Mesenchymal stem cell (in vitro differentiated cells and primary cell): Measurements from ENCODE around the gene ZMIZ2.
A peak's percentile ranks its signal among the peaks of the same experiment; 100 is the strongest.

ENCODE experiments used
- DNase-seq: peaks from one replicate; pipeline ENCODE4 v3.0.0-alpha.2; 2013
- H2AFZ ChIP-seq: one replicate; pipeline ENCODE4 v1.6.1; 2013; ENCODE audit warnings: low read depth, mild to moderate bottlenecking, control low read depth, inconsistent platforms, low read length, moderate library complexity
- H2AK5ac ChIP-seq: 2 replicates; pipeline ENCODE4 v1.6.1; 2013; ENCODE audit warnings: low read length, moderate library complexity, mild to moderate bottlenecking, inconsistent platforms; ENCODE audit not compliant: severe bottlenecking
- H2BK120ac ChIP-seq: one replicate; pipeline ENCODE4 v1.6.1; 2013; ENCODE audit warnings: low read depth, mild to moderate bottlenecking, inconsistent platforms, low read length, moderate library complexity
- H2BK12ac ChIP-seq, 2 experiments: one replicate each; pipeline ENCODE4 v1.6.1; 2013; ENCODE audit warnings: inconsistent platforms in 2 of 2, low read length in 2 of 2, mild to moderate bottlenecking in 2 of 2, moderate library complexity in 2 of 2, control low read depth in 1 of 2
- H2BK15ac ChIP-seq: one replicate; pipeline ENCODE4 v1.6.1; 2013; ENCODE audit warnings: mild to moderate bottlenecking, low read depth, inconsistent platforms; ENCODE audit not compliant: poor library complexity, severe bottlenecking
- H2BK5ac ChIP-seq: 2 replicates; pipeline ENCODE4 v1.6.1; 2013; ENCODE audit warnings: low read depth, mild to moderate bottlenecking, low read length, control low read depth, inconsistent platforms; ENCODE audit not compliant: poor library complexity, severe bottlenecking
- H3K14ac ChIP-seq, 2 experiments: one replicate each; pipeline ENCODE4 v1.6.1; 2013; ENCODE audit warnings: inconsistent platforms in 2 of 2, low read length in 2 of 2, control low read depth in 1 of 2, mild to moderate bottlenecking in 1 of 2, moderate library complexity in 1 of 2
- H3K18ac ChIP-seq, 2 experiments: one replicate each; pipeline ENCODE4 v1.6.1; 2013; ENCODE audit warnings: inconsistent platforms in 2 of 2, low read length in 2 of 2, control low read depth in 1 of 2, low read depth in 1 of 2, mild to moderate bottlenecking in 1 of 2
- H3K23ac ChIP-seq, 2 experiments: one replicate each; pipeline ENCODE4 v1.6.1; 2013; ENCODE audit warnings: inconsistent platforms in 2 of 2, low read length in 2 of 2, mild to moderate bottlenecking in 2 of 2, moderate library complexity in 2 of 2, control low read depth in 1 of 2
- H3K27ac ChIP-seq: 2 replicates; pipeline ENCODE4 v1.5.1; 2013; ENCODE audit warnings: mild to moderate bottlenecking, moderate library complexity, low read length, control low read depth, inconsistent platforms; ENCODE audit not compliant: poor library complexity, severe bottlenecking
- H3K27me3 ChIP-seq, 2 experiments: 2 replicates each; pipeline versions ENCODE4 v1.6.1 to v1.7.0; 2013; ENCODE audit warnings: low read length in 2 of 2, mild to moderate bottlenecking in 2 of 2, moderate library complexity in 2 of 2, control low read depth in 1 of 2, inconsistent platforms in 1 of 2; ENCODE audit not compliant: control insufficient read depth in 1 of 2, insufficient read depth in 1 of 2
- H3K36me3 ChIP-seq, 2 experiments: 2 replicates each; pipeline versions ENCODE4 v1.6.1 to v1.7.0; 2013; ENCODE audit warnings: low read length in 2 of 2, control low read depth in 1 of 2, inconsistent platforms in 1 of 2, low read depth in 1 of 2, mild to moderate bottlenecking in 1 of 2; ENCODE audit not compliant: insufficient read depth in 2 of 2, control insufficient read depth in 1 of 2
- H3K4ac ChIP-seq, 2 experiments: one replicate each; pipeline ENCODE4 v1.6.1; 2013; ENCODE audit warnings: inconsistent platforms in 2 of 2, low read length in 2 of 2, mild to moderate bottlenecking in 2 of 2, moderate library complexity in 2 of 2, control low read depth in 1 of 2, low read depth in 1 of 2
- H3K4me1 ChIP-seq: 2 replicates; pipeline ENCODE4 v1.6.1; 2013; ENCODE audit warnings: low read depth, low read length, control low read depth; ENCODE audit not compliant: control insufficient read depth, insufficient read depth
- H3K4me2 ChIP-seq: 2 replicates; pipeline ENCODE4 v1.6.1; 2013; ENCODE audit warnings: low read length, mild to moderate bottlenecking, inconsistent platforms; ENCODE audit not compliant: poor library complexity, severe bottlenecking
- H3K4me3 ChIP-seq, 2 experiments: 2 replicates each; pipeline versions ENCODE4 v1.5.1 to v1.7.0; 2013; ENCODE audit warnings: low read length in 2 of 2, mild to moderate bottlenecking in 2 of 2, control low read depth in 1 of 2, low read depth in 1 of 2; ENCODE audit not compliant: insufficient read depth in 1 of 2
- H3K79me1 ChIP-seq: replicated peaks from 2 replicates; pipeline ENCODE4 v1.6.1; 2013; ENCODE audit warnings: mild to moderate bottlenecking, control low read depth, low read length, inconsistent platforms; ENCODE audit not compliant: poor library complexity, severe bottlenecking
- H3K9ac ChIP-seq: 2 replicates; pipeline ENCODE4 v1.7.0; 2013; ENCODE audit warnings: mild to moderate bottlenecking, low read length, moderate library complexity
- H3K9me3 ChIP-seq: 2 replicates; pipeline ENCODE4 v1.7.0; 2013; ENCODE audit warnings: mild to moderate bottlenecking, low read length; ENCODE audit not compliant: control insufficient read depth
- H4K8ac ChIP-seq: one replicate; pipeline ENCODE4 v1.6.1; 2013; ENCODE audit warnings: inconsistent platforms, mild to moderate bottlenecking, low read length, moderate library complexity
- H4K91ac ChIP-seq: one replicate; pipeline ENCODE4 v1.6.1; 2013; ENCODE audit warnings: mild to moderate bottlenecking, low read length, inconsistent platforms
- WGBS: methylation state at CpG from one replicate; pipeline ENCODE4 v1.1.7; 2013; ENCODE audit warnings: mixed read lengths; 5-methylcytosine and 5-hydroxymethylcytosine counted together

ZMIZ2 gene

DNA sequence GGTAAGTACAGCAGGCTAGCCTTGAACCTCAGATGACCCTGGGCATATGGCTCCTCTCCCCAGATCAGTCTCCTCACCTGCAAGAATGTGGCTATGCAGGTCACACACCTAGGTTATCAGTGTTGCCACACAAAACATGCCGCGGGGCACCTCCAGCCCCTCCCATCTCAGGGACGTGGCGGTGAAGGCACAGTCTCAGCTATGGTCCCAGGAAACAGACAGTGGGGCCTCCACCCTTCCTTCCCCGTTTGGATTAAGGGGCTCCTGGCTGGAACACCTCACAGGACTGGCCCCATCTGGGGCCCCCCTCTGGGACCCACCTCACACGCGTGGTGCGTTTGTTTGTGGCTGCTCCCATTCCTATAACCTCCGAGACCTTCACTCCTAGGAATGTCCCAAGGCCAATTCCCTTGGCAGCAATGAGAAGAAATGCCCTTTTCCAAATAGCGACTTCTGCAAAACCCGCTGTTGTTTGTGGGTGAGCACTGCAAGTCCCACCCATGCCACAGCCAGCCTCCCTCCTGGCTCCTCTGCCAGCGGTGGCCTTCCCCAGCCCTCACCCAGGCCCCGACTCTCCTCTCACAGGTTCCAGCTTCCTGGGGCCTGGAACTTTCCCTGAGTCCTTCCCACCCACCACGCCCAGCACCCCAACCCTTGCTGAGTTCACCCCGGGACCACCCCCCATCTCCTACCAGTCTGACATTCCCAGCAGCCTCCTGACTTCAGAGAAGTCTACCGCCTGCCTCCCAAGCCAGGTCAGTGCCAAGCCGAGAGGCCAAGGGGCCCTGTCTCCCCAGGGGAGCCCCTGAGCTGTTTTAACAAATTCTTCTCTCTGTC, 17.1 kb downstream of the ZMIZ2 start:
- Histone ChIP-seq H2AK5ac (no peak overlapping the region), H3K9me3 (no peaks in the 10 kb centered on the region), H3K4me2 (no peak overlapping the region), H3K18ac (no peak overlapping the region), H2BK12ac (no peak overlapping the region), H3K14ac (no peak overlapping the region), H3K79me1 (peaks cover 6% of the 10 kb centered on the region), H3K4ac (no peak overlapping the region), H2BK15ac (no peak overlapping the region), H3K36me3 (peaks cover 69 to 82% of the 10 kb centered on the region in 2 experiments), H4K91ac (no peak overlapping the region), H3K9ac (no peak overlapping the region), H3K4me3 (no peak overlapping the region), H3K27ac (no peak overlapping the region), H2BK5ac (no peak overlapping the region), H2AFZ (no peak overlapping the region), H3K4me1 (peaks cover 27% of the 10 kb centered on the region), H4K8ac (no peak overlapping the region), H2BK120ac (no peak overlapping the region), H3K23ac (no peak overlapping the region), H3K27me3 (no peaks in the 10 kb centered on the region)
- no peak for DNase-seq
- WGBS, result 97% methylated on average over 17 of the region's 17 CpGs

DNA sequence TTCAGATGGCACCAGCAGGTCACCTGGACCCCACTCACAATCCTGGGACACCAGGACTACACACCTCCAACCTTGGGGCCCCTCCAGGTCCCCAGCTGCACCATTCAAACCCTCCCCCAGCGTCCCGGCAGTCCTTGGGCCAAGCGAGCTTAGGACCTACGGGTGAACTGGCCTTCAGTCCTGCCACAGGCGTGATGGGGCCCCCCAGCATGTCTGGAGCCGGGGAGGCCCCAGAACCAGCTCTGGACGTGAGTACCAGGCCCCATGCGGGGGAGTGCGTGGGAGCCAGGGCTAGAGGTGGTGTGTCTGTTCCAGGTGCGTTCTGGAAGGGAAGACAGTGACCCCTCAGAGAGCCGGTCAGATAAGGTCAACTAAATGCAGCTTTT, 17.8 kb downstream of the ZMIZ2 start:
- DNase-seq, result no peak
- Histone ChIP-seq H3K79me1 (peaks cover 6% of the 10 kb centered on the region), H3K14ac (no peak overlapping the region), H3K4me3 (no peak overlapping the region), H3K4me2 (no peak overlapping the region), H3K27ac (no peak overlapping the region), H3K9ac (no peak overlapping the region), H4K8ac (no peak overlapping the region), H2BK5ac (no peak overlapping the region), H2BK15ac (no peak overlapping the region), H4K91ac (no peak overlapping the region), H2BK12ac (no peak overlapping the region), H3K27me3 (peaks cover 0 to 5% of the 10 kb centered on the region in 2 experiments), H2AK5ac (no peak overlapping the region), H2BK120ac (no peak overlapping the region), H3K18ac (no peak overlapping the region), H3K23ac (no peak overlapping the region), H2AFZ (no peak overlapping the region), H3K4me1 (peaks cover 27% of the 10 kb centered on the region), H3K9me3 (no peaks in the 10 kb centered on the region), H3K4ac (no peak overlapping the region), H3K36me3 (peaks cover 62 to 76% of the 10 kb centered on the region in 2 experiments)
- WGBS, result 96% methylated on average over 11 of the region's 11 CpGs

DNA sequence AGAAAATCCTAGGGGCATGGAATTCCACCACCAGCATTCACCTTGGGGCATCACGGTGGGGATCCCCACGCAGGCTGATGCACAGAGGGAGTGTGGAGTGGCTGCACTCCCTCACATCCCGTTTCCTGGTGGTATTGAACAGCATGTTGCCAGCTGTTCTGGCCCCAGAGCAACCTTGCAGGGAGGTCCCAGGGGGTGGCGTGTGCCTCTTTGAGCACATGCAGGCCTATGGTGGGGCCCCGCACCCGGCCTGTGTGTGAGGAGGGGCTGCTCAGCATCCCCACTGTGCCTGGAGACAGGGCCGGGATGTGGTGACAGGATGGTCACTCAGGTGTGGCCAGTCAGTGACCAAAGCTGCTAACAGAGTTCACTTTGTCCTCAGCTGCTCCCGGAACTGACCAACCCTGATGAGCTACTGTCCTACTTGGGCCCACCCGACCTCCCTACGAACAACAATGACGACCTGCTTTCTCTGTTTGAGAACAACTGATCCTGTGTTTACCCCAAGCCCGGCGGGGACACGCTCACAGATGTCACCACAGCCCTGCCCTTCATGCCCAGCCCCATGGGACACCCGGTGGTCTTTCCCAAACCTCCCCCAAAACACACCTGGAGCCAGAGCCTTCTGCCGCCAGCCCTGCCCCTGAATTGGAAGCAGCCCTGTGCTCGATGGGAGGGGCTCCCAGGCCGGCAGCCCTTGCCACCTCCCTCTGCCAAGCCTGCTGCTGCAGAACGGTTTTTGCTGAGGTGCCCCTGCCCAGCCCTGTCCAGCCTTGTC, 18.7 kb downstream of the ZMIZ2 start:
- Histone ChIP-seq H3K4ac (no peak overlapping the region), H2AFZ (no peak overlapping the region), H2BK12ac (no peak overlapping the region), H3K4me3 (no peak overlapping the region), H3K9ac (no peak overlapping the region), H3K23ac (no peak overlapping the region), H2BK120ac (no peak overlapping the region), H2AK5ac (no peak overlapping the region), H3K4me1 (peaks cover 27% of the 10 kb centered on the region), H2BK5ac (no peak overlapping the region), H3K18ac (no peak overlapping the region), H3K27ac (no peak overlapping the region), H3K36me3 (peaks cover 56 to 67% of the 10 kb centered on the region in 2 experiments), H3K79me1 (peaks cover 6% of the 10 kb centered on the region), H4K8ac (no peak overlapping the region), H3K4me2 (no peak overlapping the region), H3K9me3 (no peaks in the 10 kb centered on the region), H2BK15ac (no peak overlapping the region), H3K14ac (no peak overlapping the region), H4K91ac (peak overlapping the region; percentile 59), H3K27me3 (peaks cover 0 to 6% of the 10 kb centered on the region in 2 experiments)
- no peak for DNase-seq
- 95% methylated on average over 19 of the region's 19 CpGs for WGBS

DNA sequence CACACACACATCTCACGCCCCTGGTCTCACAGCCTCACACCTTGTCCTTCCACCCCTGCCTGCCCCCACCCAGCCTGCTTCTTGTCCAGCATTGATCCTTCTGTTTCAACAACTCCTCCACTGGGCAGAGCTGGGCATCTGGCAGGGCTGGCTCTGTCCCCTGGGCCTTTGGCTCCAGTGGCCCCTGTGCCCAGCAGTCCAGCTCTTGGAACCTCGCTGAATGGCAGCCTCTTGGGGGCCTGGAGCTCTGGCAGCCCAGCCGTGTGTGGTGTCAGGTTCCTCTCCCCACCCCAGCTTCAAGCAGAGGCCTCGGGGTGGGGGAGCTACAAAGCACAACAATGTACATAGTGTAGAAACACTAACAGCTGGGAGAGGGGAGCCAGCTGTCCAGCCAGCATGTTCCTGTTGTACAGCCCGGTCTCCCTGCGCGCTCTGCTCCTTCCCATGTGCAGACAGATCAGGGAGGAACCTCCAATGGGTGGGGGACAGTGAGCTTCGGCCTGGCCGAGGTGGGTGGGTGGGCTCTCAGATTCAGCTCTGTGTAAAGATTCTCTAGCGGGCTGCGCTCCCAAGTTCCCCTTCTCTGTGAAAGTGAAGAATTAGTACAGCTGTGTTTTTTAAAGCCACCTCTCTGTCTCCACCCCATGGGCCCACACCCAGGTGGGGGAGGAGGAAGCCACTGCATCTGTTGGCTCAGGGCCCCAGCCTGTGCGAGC, 19.4 kb downstream of the ZMIZ2 start:
- H2BK12ac ChIP-seq, result no peak overlapping the region
- H3K14ac ChIP-seq, result no peak overlapping the region
- H4K91ac ChIP-seq, result no peak overlapping the region
- H3K9me3 ChIP-seq, result no peaks in the 10 kb centered on the region
- H3K79me1 ChIP-seq, result peaks cover 6% of the 10 kb centered on the region
- H3K23ac ChIP-seq, result no peak overlapping the region
- H3K4me3 ChIP-seq, result no peak overlapping the region
- no peak overlapping the region for H4K8ac ChIP-seq
- H2AFZ ChIP-seq, result no peak overlapping the region
- no peak overlapping the region for H2BK120ac ChIP-seq
- no peak overlapping the region for H3K18ac ChIP-seq
- H3K4ac ChIP-seq, result no peak overlapping the region
- no peak overlapping the region for H3K27ac ChIP-seq
- H2BK5ac ChIP-seq, result no peak overlapping the region
- peak; percentile 55 for DNase-seq
- WGBS, result 67% methylated on average over 12 of the region's 12 CpGs
- peaks cover 49 to 59% of the 10 kb centered on the region in 2 experiments for H3K36me3 ChIP-seq
- no peak overlapping the region for H2BK15ac ChIP-seq
- no peak overlapping the region for H2AK5ac ChIP-seq
- H3K9ac ChIP-seq, result peak overlapping the region; percentile 23
- no peak overlapping the region for H3K4me2 ChIP-seq
- H3K27me3 ChIP-seq, result peaks cover 0 to 6% of the 10 kb centered on the region in 2 experiments
- H3K4me1 ChIP-seq, result peaks cover 27% of the 10 kb centered on the region
